PC-3 (cell line): ENCODE results near the gene EPHA10.

Experiments
- CTCF ChIP-seq: fragments of 300-600 bp; sonication (generic); conservative IDR thresholded peaks from 2 replicates; pipeline ENCODE4 v1.5.1; 2017; ENCODE audit warnings: antibody characterized with exemption, low read depth, mild to moderate bottlenecking, low read length
- EZH2 ChIP-seq: fragments of 300-600 bp; sonication (generic); IDR thresholded peaks from one replicate; pipeline ENCODE4 v1.6.1; 2017; ENCODE audit warnings: antibody characterized with exemption, mild to moderate bottlenecking, low read length; ENCODE audit not compliant: unreplicated experiment
- EZH2phosphoT487 ChIP-seq: fragments of 300-600 bp; sonication (generic); IDR thresholded peaks from 2 replicates; pipeline ENCODE4 v1.6.1; 2018; ENCODE audit warnings: mild to moderate bottlenecking, antibody characterized with exemption, low read length, borderline replicate concordance

GRCh38 chr1:37795340-37796125, 30.6 kb upstream of the EPHA10 start:
- TF ChIP-seq CTCF, result no peak
- no peak for TF ChIP-seq EZH2
- no peak for TF ChIP-seq EZH2phosphoT487
